ENCODE data around the gene GRAMD2A.

Gene GRAMD2A

GRCh38 chr15:72128359-72128758 lies 69.2 kb downstream of the GRAMD2A start:
- DNase-seq (ENCODE audit: low read depth in 2 of 2): no peak

DNA sequence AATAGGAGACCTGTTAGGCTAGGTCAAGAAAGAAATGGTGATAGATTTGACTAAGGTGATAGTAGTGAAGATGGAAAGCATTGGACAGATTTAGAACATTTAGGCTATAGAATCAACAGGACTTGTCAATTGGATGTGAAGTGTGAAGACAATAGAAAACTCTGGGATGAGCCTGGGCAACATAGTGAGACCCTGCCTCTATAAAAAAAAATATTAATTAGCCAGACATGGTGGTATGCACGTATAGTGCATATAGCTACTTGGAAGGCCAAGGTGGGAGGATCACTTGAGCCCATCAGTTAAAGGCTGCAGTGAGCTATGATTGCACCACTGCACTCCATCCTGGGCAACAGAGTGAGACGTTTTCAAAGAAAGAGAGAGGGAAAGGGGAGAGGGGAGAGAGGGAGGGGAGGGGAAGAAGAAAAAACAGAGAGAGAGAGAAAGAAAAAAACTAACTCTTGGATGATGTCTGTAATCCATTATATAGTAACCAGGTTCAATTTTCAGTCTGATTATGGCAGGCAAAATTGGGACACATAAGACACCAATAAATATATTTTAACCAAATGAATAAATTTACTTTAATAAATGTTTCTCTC lies 69.8 kb downstream of the GRAMD2A start:
- no peak for DNase-seq (ENCODE audit: low read depth in 2 of 2)
- no peak overlapping the region for H3K4me3 ChIP-seq (replicated peaks in 1 of 2; ENCODE audit: low read depth in 2 of 2, low read length in 2 of 2)
- TF ChIP-seq, protein P1, sequence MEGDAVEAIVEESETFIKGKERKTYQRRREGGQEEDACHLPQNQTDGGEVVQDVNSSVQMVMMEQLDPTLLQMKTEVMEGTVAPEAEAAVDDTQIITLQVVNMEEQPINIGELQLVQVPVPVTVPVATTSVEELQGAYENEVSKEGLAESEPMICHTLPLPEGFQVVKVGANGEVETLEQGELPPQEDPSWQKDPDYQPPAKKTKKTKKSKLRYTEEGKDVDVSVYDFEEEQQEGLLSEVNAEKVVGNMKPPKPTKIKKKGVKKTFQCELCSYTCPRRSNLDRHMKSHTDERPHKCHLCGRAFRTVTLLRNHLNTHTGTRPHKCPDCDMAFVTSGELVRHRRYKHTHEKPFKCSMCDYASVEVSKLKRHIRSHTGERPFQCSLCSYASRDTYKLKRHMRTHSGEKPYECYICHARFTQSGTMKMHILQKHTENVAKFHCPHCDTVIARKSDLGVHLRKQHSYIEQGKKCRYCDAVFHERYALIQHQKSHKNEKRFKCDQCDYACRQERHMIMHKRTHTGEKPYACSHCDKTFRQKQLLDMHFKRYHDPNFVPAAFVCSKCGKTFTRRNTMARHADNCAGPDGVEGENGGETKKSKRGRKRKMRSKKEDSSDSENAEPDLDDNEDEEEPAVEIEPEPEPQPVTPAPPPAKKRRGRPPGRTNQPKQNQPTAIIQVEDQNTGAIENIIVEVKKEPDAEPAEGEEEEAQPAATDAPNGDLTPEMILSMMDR (IDR thresholded peaks at IDR 0.05; ENCODE audit: low read depth, low read length): no peak

More at GRCh38 chr15:72128359-72128758, 69.2 kb downstream of the GRAMD2A start:
- TF ChIP-seq, protein P1 (IDR thresholded peaks at IDR 0.05; ENCODE audit: low read depth, low read length): no peak
- no peak overlapping the region for H3K4me3 ChIP-seq (replicated peaks in 1 of 2; ENCODE audit: low read depth in 2 of 2, low read length in 2 of 2)

- no peak overlapping the region for H3K4me3 ChIP-seq (replicated peaks in 1 of 2; ENCODE audit: low read depth in 2 of 2, low read length in 2 of 2)
- TF ChIP-seq, protein P1 (IDR thresholded peaks at IDR 0.05; ENCODE audit: low read depth, low read length): no peak
- no peak for DNase-seq (ENCODE audit: low read depth in 2 of 2)
These were observed 73.4 kb downstream of the GRAMD2A start for GRCh38 chr15:72124218-72124617.

DNA sequence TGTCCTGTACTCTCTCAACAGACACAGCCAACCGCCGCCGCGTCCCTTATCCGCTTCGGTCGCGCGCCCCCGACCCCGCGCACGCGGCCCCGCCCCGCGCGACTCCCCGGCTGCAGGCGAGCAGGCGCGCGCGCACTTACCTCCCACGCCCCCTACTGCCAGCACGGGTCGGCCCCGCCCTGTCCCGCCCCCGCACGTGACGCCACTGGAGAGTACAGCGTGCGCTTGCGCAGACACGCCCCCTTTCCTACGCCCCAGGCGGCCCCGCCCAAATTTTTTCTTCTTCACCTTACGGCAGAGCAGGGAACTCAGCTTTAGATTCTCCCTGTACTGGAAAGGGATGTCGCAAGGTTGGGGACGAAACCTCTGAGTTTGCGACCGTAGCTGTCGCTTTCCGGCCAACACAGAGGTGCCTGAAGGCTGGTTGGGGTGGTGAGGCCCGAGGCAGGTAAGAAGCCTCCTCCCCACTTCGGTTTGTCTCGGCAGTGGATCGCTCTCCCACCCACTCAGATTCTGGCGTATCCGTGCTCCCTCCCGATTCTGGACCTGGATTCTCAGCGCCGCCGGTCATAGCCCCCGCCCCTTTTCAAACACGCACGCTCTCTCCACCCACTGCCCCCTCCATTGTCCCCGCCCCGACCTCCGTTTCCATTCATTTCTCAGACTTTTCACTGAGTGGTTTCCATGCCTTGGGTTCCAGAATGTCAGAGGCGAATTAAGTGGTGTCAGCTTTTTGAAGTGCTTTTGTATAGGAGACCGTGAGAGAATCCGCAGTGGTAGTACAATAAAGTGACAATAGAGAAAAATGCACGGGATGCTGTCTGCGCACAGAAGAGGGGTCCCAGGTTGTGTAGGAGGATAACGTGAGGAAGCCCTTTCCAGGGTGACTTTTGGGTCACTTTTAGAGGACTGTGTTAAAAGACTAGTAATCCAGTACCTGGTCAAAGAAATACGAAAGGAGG lies 79.3 kb downstream of the GRAMD2A start, which contains the start of the genes MYO9A and SENP8:
MYO9A (minus strand) TSS at position 134 of the 962 bp plus-strand sequence. CDS start 71,587 bp downstream, outside the sequence.
SENP8 (plus strand) TSS at position 387 of the 962 bp plus-strand sequence. CDS start 21,221 bp downstream, outside the sequence.
- TF ChIP-seq, protein P1 (IDR thresholded peaks at IDR 0.05; ENCODE audit: low read depth, low read length): no peak
- peak within 1 kb of the TSS; percentile 83 to 94 for H3K4me3 ChIP-seq (replicated peaks in 1 of 2; ENCODE audit: low read depth in 2 of 2, low read length in 2 of 2)
- peak; percentile 99 for DNase-seq (ENCODE audit: low read depth in 2 of 2)

- TF ChIP-seq, protein P1 (IDR thresholded peaks at IDR 0.05; ENCODE audit: low read depth, low read length): no peak
- H3K4me3 ChIP-seq (replicated peaks in 1 of 2; ENCODE audit: low read depth in 2 of 2, low read length in 2 of 2): peak overlapping the region; percentile 75 to 94
- peak; percentile 84 to 88 for DNase-seq (ENCODE audit: low read depth in 2 of 2)
These were observed 80.0 kb downstream of the GRAMD2A start for GRCh38 chr15:72117486-72118016.

GRCh38 chr15:72116731-72117485 lies 80.7 kb downstream of the GRAMD2A start:
- peak overlapping the region; percentile 75 to 94 for H3K4me3 ChIP-seq (replicated peaks in 1 of 2; ENCODE audit: low read depth in 2 of 2, low read length in 2 of 2)
- TF ChIP-seq, protein P1 (IDR thresholded peaks at IDR 0.05; ENCODE audit: low read depth, low read length): no peak
- peak; percentile 16 to 38 for DNase-seq (ENCODE audit: low read depth in 2 of 2)

Data from cardiac fibroblast (primary cell).